MM.1S (cell line): ENCODE data around the gene TLCD3B.

Source experiments
- CTCF ChIP-seq: fragments of 300-600 bp; sonication (generic); IDR thresholded peaks from 2 replicates; pipeline ENCODE4 v1.5.1; 2016; ENCODE audit warnings: antibody characterized with exemption, low read length, mixed read lengths
- EZH2 ChIP-seq: fragments of 300-600 bp; sonication (generic); optimal IDR thresholded peaks from 2 replicates; pipeline ENCODE3; 2017; ENCODE audit warnings: low read depth, mild to moderate bottlenecking, antibody characterized with exemption, low read length, mixed read lengths

DNA sequence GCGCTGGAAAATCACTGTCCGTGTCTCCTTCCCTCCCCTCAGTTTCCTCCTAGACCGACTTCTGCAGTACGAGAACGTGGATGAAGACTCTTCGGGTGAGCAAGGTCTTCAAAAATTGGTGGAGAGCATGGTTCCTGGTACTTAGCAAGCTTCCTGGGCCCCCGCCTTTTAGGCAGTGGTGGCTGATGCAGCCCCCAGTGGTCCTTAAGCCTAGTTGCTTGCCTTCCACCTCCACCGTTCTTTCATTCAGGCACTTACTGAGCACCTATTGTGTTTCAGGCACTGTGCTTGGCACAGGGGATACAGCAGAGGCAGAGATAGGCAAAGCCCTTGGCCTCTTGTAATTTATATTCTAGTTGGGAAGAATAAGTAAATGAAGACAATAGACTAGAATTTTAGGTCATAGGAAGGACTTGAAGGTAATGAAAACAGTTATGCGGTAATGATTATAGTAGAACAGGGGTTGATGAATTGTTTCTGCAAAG lies 34.3 kb downstream of the TLCD3B start:
- TF ChIP-seq CTCF (no peak), EZH2 (no peak)
